Activated CD8-positive, alpha-beta memory T cell treated with anti-CD3 and anti-CD28 coated beads for 36 hours (primary cell): ENCODE results near the gene ZNF582. TPM values are rescaled to one million over a fixed set of nuclear protein-coding genes. Genes with fewer than 3 reads are reported as not detected.
"Not testable (repeated sequence)": the region's sequence is repeated elsewhere in the genome, so short reads cannot be mapped to it uniquely, and the experiment has no call there.

Experiments
- CTCF ChIA-PET: fragments of 350-600 bp; sonication (Branson Sonifier 250); formaldehyde crosslinking; loops from one replicate; lab custom pipeline; 2021; ENCODE audit warnings: antibody characterized with exemption; lab: Charles Lee
- POLR2A ChIA-PET: fragments of 350-600 bp; sonication (Branson Sonifier 250); formaldehyde crosslinking; loops from one replicate; lab custom pipeline; 2021; ENCODE audit warnings: antibody characterized with exemption; lab: Charles Lee
- total RNA-seq, 2 experiments: library from RNA; stranded (reverse); gene quantifications; one replicate each; pipeline ENCODE4 v1.2.3, GENCODE V29; 2021

The ZNF582 gene
- total RNA-seq, 2 experiments from 2014 or later = 2.1 to 2.9 TPM

DNA sequence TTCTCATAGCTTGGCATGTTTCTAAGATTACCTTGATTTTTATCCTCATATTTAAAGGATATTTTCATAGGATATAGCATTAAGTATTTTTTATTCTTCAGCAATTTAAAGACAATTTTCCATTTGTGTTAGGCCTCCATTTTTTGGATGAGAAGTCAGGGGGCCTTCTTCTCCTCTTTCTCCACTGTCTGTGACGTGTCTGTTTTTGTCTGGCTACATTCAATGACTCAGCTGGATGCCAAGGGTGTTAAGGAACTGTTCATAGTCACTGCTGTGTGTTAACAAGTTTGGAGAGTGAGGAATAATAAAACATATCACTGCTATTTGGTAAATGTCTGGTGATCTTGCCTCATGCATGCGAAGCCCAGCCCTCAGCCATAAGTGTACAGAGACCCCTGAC is 36.4 kb downstream of the ZNF582 start:
- POLR2A ChIA-PET = no interaction called here
- CTCF ChIA-PET = no interaction called here

DNA sequence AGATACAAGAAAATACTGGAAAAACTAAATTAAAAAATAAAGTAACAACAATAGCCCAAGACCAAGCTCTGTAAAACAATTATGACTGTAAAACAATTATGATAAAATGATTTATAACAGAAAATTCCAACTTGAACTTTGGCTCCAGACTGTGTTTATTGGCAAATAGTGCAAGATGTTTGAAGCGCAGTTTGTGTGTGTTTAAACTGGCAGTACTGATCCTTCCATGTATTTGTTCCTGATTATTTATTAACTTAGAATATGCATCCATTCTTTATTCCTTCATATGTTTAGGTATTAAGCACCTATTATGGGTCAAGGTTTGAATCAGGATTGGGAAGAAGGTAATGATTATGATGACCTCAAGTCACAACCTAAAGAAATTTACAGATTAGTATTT is 37.8 kb downstream of the ZNF582 start:
- POLR2A ChIA-PET = no interaction called here
- CTCF ChIA-PET = no interaction called here

DNA sequence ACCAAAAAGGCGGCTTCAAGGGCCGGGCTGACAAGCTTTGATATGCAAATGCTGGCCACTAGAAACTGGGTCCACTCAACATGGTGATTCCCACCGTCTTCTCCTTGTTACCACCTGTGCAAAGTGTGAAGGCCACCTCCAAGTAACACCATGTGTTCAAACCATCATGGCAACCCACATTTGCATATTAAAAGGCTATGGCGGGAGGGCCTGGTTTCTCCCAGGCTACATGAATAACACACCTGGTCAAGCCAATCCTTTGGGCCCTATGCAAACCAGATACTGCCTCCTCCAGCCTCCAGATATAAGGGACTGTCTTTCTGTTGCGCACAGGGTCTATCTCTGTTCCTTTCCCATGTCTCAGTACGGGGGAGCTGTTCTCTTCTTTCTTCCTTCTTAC is 42.1 kb downstream of the ZNF582 start:
- CTCF ChIA-PET = no interaction called here
- POLR2A ChIA-PET = no interaction called here

DNA sequence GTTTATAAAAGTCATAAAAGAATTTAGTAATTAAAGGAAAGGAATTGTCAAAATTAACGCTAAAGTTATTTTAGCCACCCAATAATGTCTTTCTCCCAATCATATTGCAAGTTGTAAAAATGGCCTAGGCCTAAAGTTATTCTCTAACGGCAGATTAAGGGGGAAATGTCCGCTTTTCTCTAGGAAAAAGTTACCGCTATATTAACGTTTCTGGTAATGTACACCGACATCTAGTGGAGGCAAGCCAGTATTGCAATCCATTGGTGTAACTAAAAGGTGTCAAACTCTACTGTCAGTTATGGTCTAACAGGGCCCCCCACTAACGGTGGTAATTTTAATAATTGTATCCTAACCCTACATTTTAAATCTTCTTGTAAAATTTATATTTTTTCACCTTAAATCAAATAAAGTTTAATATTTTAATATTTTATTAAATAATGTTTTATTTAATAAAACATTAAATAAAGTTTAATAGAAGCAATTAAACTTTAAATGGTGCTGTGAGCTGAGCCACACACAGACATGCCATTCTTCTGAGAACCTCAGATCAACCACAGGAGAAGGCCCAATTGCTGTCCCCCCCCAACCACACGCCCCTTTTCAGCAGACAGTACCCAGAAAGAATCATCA is 42.8 kb downstream of the ZNF582 start:
- ChIA-PET CTCF (no interaction called here), POLR2A (no interaction called here)

DNA sequence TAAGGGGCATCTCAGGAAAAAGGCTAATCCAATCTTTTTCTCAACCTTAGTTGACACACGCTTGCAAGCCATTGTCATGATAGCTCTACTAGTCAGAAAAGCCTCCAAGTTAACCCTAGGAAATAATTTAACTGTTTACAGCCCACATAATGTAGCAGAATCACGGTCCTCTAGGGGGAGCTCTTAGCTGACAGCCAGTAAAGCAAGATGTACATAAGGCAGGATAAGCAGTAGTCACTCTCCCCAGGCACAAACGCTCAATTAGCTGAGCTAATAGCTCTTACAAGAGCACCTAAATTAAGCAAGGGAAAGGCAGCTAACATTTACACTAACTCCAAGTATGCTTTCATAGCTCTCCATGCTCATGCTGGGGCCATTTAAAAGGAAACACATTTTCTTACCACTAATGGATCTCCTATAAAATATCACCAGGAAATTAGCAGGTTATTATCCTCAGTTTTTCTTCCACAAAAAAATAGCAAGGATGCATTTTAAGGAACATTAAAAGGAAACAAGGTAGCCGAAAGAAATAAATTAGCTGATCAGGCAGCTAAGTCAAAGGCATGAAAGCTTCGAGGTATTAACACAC is 45.0 kb downstream of the ZNF582 start:
- ChIA-PET POLR2A (no interaction called here), CTCF (interaction anchor here (1.0 kb wide), 1 partner anchor 173 kb away, joined by 4 read pairs; the partner anchor contains the start of gene GALP)

DNA sequence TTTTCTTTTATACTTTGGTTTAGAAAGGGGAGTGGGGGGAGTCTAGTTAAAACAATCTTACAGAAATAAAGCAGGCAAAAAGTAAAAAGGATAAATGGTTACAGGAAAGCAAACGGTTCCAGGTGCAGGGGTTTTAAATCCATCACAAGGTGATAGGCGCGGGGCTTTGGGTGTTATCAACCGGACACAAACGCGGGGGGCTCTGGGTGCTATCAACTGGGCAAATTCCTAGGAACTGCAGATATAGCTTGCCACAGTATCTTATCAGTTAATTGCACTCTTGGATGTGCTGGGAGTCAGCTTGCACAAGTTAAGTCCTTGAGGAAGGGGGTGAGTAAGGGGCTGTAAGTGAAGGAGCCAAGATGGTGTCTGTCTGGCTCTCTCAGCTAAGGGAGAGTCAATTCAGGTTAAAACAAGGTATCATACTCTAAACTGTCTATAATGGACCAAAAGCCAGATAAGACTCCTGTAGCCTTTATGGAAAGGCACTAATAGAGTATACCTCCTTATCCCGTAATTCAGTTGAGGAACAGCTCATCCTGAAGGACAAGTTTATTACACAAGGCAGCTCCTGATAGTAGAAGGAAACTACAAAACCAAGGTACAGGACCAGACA is 46.1 kb downstream of the ZNF582 start:
- ChIA-PET CTCF (interaction anchor here (0.6 kb wide), 1 partner anchor 95 kb away, joined by 4 read pairs; no protein-coding TSS in a partner anchor), POLR2A (interaction anchor here (0.5 kb wide), 1 partner anchor 205 kb away, joined by 3 read pairs; no protein-coding TSS in a partner anchor)

DNA sequence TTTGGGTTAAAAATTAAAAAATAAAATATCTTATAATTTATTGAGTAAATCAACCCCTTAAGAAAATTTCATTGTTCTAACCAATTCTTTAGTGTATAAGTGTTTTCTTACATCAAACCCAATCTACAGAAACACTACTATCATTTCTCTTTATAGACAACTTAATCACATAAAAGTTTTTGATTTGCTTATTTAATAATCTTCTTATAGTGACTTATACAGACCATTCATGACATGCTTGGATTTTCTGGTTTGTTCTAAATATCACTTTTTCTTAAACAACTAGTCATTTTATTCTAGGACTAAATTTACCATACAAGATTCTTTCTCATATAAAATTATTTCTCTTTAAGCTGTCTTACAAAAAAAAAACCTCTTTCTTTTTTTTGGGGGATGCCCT is 51.4 kb downstream of the ZNF582 start:
- POLR2A ChIA-PET = no interaction called here

DNA sequence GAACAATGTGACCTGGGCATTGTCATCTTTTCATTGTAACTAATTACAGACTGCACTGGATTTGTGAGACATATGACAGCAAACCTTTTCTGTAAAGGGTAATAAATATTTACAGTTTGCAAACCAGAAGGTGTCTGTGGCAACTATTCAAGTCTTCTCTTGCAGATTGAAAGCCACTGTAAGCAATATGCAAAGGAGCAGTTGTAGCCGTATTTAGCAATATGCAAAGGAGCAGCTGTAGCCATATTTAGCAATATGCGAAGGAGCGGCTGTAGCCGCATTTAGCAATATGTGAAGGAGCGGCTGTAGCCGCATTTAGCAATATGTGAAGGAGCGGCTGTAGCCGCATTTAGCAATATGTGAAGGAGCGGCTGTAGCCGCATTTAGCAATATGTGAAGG is 54.3 kb downstream of the ZNF582 start:
- CTCF ChIA-PET = interaction anchor here (1.0 kb wide), 1 partner anchor 29 kb away, joined by 3 read pairs; no protein-coding TSS in a partner anchor
- POLR2A ChIA-PET = not testable (repeated sequence)

More for the DNA sequence above, 51.4 kb downstream of the ZNF582 start:
- CTCF ChIA-PET = no interaction called here

DNA sequence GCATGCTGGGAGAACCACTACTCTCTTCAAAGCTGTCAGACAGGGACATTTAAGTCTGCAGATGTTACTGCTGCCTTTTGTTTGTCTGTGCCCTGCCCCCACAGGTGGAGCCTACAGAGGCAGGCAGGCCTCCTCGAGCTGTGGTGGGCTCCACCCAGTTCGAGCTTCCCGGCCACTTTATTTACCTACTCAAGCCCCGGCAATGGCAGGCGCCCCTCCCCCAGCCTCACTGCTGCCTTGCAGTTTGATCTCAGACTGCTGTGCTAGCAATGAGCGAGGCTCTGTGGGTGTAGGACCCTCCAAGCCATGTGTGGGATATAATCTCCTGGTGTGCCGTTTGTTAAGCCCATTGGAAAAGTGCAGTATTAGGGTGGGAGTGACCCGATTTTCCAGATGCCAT is 56.3 kb downstream of the ZNF582 start:
- POLR2A ChIA-PET, CTCF ChIA-PET: not testable (repeated sequence)

DNA sequence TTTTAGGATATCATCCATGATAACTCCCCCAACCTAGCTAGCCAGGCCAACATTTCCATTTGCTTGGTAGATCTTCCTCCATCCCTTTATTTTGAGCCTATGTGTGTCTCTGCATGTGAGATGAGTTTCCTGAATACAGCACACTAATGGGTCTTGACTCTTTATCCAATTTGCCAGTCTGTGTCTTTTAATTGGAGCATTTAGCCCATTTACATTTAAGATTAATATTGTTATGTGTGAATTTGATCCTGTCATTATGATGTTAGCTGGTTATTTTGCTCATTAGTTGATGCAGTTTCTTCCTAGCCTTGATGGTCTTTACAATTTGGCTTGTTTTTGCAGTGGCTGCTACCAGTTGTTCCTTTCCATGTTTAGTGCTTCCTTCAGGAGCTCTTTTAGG is 58.0 kb downstream of the ZNF582 start:
- CTCF ChIA-PET, POLR2A ChIA-PET: not testable (repeated sequence)

DNA sequence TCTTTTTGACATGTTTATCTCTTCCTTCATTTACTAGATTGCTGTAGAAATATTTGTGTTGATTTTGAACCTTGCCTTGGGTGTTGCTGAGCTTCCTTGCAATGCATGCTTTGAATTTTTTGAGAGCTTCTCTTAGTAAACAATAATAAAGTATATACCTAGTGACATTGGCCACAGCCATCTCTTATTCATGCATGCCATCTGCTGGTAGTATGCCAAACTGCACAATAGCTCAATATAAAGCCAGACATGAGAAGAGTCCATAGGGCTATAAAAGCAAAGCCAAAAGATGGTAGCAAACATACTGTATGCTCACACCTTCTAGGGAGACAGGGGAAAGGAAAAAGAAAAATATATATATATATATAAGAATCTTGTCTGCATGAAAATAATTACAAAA is 59.8 kb downstream of the ZNF582 start:
- CTCF ChIA-PET = interaction anchor here (0.6 to 1.7 kb wide), 12 partner anchors 10 to 267 kb away, joined by 3 to 23 read pairs (median 3); no protein-coding TSS in a partner anchor
- POLR2A ChIA-PET = no interaction called here

Other genes with a start within 250 kb of the ZNF582 start
- not detected for gene GALP, start 217.5 kb downstream of the ZNF582 start, total RNA-seq
- not detected for gene ZSCAN5B, start 195.8 kb downstream of the ZNF582 start, total RNA-seq
- gene ZSCAN5C, start 191.3 kb downstream of the ZNF582 start, total RNA-seq = not detected
- gene EDDM13, start 120.8 kb downstream of the ZNF582 start, total RNA-seq = under 1 TPM; 0.42 to 0.72 TPM
- gene ZSCAN5A, start 78.7 kb downstream of the ZNF582 start, total RNA-seq = 10 to 100 TPM; 10.3 to 11.7 TPM
- 1 to 10 TPM; 3.7 to 3.9 TPM for gene ZNF583, start 10.8 kb upstream of the ZNF582 start, total RNA-seq
- under 1 TPM; 0.50 to 0.78 TPM for gene ZNF667, start 83.8 kb upstream of the ZNF582 start, total RNA-seq
- under 1 TPM; 0.40 to 0.78 TPM for gene ZNF471, start 114.3 kb upstream of the ZNF582 start, total RNA-seq
- 1 to 10 TPM; 2.5 to 2.9 TPM for gene ZFP28, start 145.4 kb upstream of the ZNF582 start, total RNA-seq
- gene ZNF470, start 173.9 kb upstream of the ZNF582 start, total RNA-seq = 1 to 10 TPM; 2.6 to 2.9 TPM
- gene ZNF71, start 201.8 kb upstream of the ZNF582 start, total RNA-seq = 1 to 10 TPM; 6.7 to 6.9 TPM
- not detected for gene SMIM17, start 249.6 kb upstream of the ZNF582 start, total RNA-seq